ENCODE data around the gene ZNF784.

- no peak for TF ChIP-seq SP4 (IDR thresholded peaks at IDR 0.05; ENCODE audit: low read length)
- no peak; the same call in 1 of the 2 replicates for TF ChIP-seq CREB1 (IDR thresholded peaks at IDR 0.05)
- TF ChIP-seq JUN (IDR thresholded peaks at IDR 0.05; ENCODE audit: low read depth, low read length): no peak
- no peak for TF ChIP-seq MAFK (IDR thresholded peaks at IDR 0.05; ENCODE audit: low read depth, low read length)
- no peak for TF ChIP-seq POLR2AphosphoS5 (IDR thresholded peaks at IDR 0.05; ENCODE audit: low read depth, low read length)
- no peak for TF ChIP-seq CTCF (IDR thresholded peaks at IDR 0.05; ENCODE audit: control extremely low read depth in 1 of 3, insufficient read depth in 1 of 3, low read depth in 1 of 3, low read length in 3 of 3)
- TF ChIP-seq KDM5A (IDR thresholded peaks at IDR 0.05; ENCODE audit: low read length): no peak; the same call in 1 of the 2 replicates
Measured at GRCh38 chr19:55640577-55641425, 16.4 kb upstream of the ZNF784 start, which contains the start of gene ZNF580.
